Endothelial cell of umbilical vein (primary cell): ENCODE measurements around the gene ABCA7.

ENCODE experiments used
- EZH2 ChIP-seq: IDR thresholded peaks from 2 replicates; pipeline ENCODE4 v1.6.1; 2012; ENCODE audit warnings: borderline replicate concordance, low read depth, mild to moderate bottlenecking, moderate library complexity, low read length, inconsistent platforms; ENCODE audit not compliant: severe bottlenecking
- FOS ChIP-seq: IDR thresholded peaks from 2 replicates; pipeline ENCODE4 v1.6.1; 2011; ENCODE audit warnings: mild to moderate bottlenecking, low read length, moderate library complexity, borderline replicate concordance; ENCODE audit not compliant: insufficient read depth
- GATA2 ChIP-seq: IDR thresholded peaks from 2 replicates; pipeline ENCODE4 v1.7.0; 2011; ENCODE audit warnings: low read depth, mild to moderate bottlenecking, moderate library complexity, mixed read lengths, low read length; ENCODE audit not compliant: insufficient read length, insufficient read depth
- JUN ChIP-seq: IDR thresholded peaks from 2 replicates; pipeline ENCODE4 v1.6.1; 2011; ENCODE audit warnings: borderline replicate concordance, low read depth; ENCODE audit not compliant: insufficient read length, insufficient read depth
- MYC ChIP-seq: IDR thresholded peaks from one replicate; pipeline ENCODE4 v1.6.1; 2011; ENCODE audit warnings: mild to moderate bottlenecking, low read depth, low read length
- POLR2A ChIP-seq: IDR thresholded peaks from 2 replicates; pipeline ENCODE4 v1.6.1; 2012; ENCODE audit warnings: low read depth, mild to moderate bottlenecking, control low read depth, low read length
- POLR2AphosphoS5 ChIP-seq: IDR thresholded peaks from 2 replicates; pipeline ENCODE4 v1.6.1; 2012; ENCODE audit warnings: low read depth, mild to moderate bottlenecking, control low read depth, low read length, moderate library complexity; ENCODE audit not compliant: insufficient read depth
- TF ChIP-seq, protein P1 (sequence below), 2 donors: IDR thresholded peaks; 1 replicate in 1 of 2; 2 replicates in 1 of 2; pipeline ENCODE4 v1.5.1; 2011; ENCODE audit warnings: low read length in 2 of 2, mild to moderate bottlenecking in 2 of 2, moderate library complexity in 2 of 2, control low read depth in 1 of 2, inconsistent platforms in 1 of 2, low read depth in 1 of 2; ENCODE audit not compliant: insufficient read depth in 1 of 2; ENCODE audit errors: extremely low read depth in 1 of 2
- TF ChIP-seq, protein P2 (sequence below): IDR thresholded peaks from 2 replicates; pipeline ENCODE4 v1.6.1; 2011; ENCODE audit not compliant: insufficient read depth, insufficient read length

DNA sequence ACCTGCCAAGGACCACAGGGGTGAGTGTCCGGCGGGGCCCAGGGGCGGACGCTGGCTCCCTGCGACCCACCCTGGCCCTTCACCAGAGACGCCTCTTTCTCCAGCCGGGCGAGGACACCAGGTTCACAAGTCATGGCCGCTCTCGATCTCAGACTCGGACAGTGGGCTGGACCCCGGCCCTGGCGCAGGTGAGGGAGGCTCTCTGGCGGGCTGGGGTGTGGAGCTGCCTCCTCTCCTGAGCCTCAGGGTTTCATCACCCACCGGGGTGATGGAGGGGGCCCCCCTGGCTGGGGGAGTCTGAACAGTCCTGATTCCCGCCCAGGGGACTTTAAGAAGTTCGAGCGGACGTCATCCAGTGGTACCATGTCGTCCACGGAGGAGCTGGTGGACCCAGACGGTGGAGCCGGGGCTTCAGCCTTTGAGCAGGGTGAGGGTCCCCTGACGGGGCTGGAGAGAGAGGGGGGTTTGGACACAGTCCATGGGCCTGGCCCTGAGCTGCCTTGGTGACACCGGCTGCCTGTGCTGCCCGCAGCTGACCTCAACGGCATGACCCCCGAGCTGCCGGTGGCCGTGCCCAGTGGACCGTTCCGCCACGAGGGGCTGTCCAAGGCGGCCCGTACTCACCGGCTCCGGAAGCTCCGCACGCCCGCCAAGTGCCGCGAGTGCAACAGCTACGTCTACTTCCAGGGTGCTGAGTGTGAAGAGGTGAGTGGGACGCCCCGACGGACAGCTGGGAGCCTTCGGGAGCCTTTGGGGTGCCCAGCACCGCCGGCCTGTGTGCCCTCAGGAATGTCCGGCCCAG, 40.7 kb downstream of the ABCA7 start:
- TF ChIP-seq, protein P1, sequence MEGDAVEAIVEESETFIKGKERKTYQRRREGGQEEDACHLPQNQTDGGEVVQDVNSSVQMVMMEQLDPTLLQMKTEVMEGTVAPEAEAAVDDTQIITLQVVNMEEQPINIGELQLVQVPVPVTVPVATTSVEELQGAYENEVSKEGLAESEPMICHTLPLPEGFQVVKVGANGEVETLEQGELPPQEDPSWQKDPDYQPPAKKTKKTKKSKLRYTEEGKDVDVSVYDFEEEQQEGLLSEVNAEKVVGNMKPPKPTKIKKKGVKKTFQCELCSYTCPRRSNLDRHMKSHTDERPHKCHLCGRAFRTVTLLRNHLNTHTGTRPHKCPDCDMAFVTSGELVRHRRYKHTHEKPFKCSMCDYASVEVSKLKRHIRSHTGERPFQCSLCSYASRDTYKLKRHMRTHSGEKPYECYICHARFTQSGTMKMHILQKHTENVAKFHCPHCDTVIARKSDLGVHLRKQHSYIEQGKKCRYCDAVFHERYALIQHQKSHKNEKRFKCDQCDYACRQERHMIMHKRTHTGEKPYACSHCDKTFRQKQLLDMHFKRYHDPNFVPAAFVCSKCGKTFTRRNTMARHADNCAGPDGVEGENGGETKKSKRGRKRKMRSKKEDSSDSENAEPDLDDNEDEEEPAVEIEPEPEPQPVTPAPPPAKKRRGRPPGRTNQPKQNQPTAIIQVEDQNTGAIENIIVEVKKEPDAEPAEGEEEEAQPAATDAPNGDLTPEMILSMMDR (IDR thresholded peaks at IDR 0.05; ENCODE audit: extremely low read depth in 1 of 2, insufficient read depth in 1 of 2, low read depth in 1 of 2, low read length in 2 of 2) = no peak
- no peak for TF ChIP-seq POLR2A
- TF ChIP-seq JUN = no peak
- no peak for TF ChIP-seq EZH2
- TF ChIP-seq, protein P2, sequence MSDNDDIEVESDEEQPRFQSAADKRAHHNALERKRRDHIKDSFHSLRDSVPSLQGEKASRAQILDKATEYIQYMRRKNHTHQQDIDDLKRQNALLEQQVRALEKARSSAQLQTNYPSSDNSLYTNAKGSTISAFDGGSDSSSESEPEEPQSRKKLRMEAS = no peak
- TF ChIP-seq MYC = no peak
- TF ChIP-seq POLR2AphosphoS5 = no peak
- TF ChIP-seq FOS = no peak
- no peak for TF ChIP-seq GATA2
